Measurements from ENCODE around the gene TTLL11. TPM values are rescaled to one million over a fixed set of nuclear protein-coding genes. Genes with fewer than 3 reads are reported as not detected.

TTLL11 gene
- total RNA-seq, 1 experiment from 2014 or later, result 1.5 TPM

- H3K27ac Mint-ChIP-seq, result no peak overlapping the region
- H3T11ph ChIP-seq (ENCODE audit: low read length), result no peak overlapping the region
- H3K27me3 Mint-ChIP-seq (ENCODE audit: low read depth), result peaks cover 8% of the 10 kb centered on the region; the same call in 1 of the 2 replicates
- no peak overlapping the region for H3K27ac ChIP-seq (ENCODE audit: insufficient read length, low read depth, low read length)
- H3K27me3 ChIP-seq (ENCODE audit: insufficient read depth, low read length), result no peaks in the 10 kb centered on the region
- no peak overlapping the region for H2AFZ ChIP-seq (ENCODE audit: low read length)
- no peak overlapping the region for H3K18ac ChIP-seq (ENCODE audit: insufficient read length, low read depth, low read length)
- H4K5ac ChIP-seq (ENCODE audit: insufficient read length, low read depth, low read length), result no peak overlapping the region
- H3K14ac ChIP-seq (ENCODE audit: insufficient read depth, low read length), result no peak overlapping the region
- H3K9me3 Mint-ChIP-seq, result peaks cover 6 to 8% of the 10 kb centered on the region in 2 experiments
- no peak overlapping the region for H3K4ac ChIP-seq (ENCODE audit: low read depth, low read length)
- no peak overlapping the region for H3K9ac ChIP-seq (ENCODE audit: extremely low read depth, insufficient read length, low read length)
- DNase-seq, result no peak
- H2BK120ac ChIP-seq (ENCODE audit: low read depth, low read length, poor library complexity, severe bottlenecking), result no peak overlapping the region
- no peaks in the 10 kb centered on the region for H3K9me3 ChIP-seq (ENCODE audit: control insufficient read depth, low read depth, low read length)
- no peaks in the 10 kb centered on the region for H3K79me2 ChIP-seq (ENCODE audit: insufficient read depth, low read length)
- H2BK5ac ChIP-seq (ENCODE audit: insufficient read length, low read length), result no peak overlapping the region
- no peaks in the 10 kb centered on the region for H4K20me1 ChIP-seq (ENCODE audit: control insufficient read depth, insufficient read depth, insufficient read length)
- H2AK5ac ChIP-seq (ENCODE audit: insufficient read length, low read length), result no peak overlapping the region
- H3K4me2 ChIP-seq (ENCODE audit: insufficient read depth, insufficient read length, low read length), result no peak overlapping the region
- no peak overlapping the region for H3K23ac ChIP-seq (ENCODE audit: insufficient read length, low read depth, low read length)
- no peak overlapping the region for H4K8ac ChIP-seq (replicated peaks; ENCODE audit: insufficient read length, low read depth, low read length)
- H3K4me3 Mint-ChIP-seq, result no peak overlapping the region
- TF ChIP-seq CTCF (conservative IDR thresholded peaks at IDR 0.05), result no peak
- H3K56ac ChIP-seq (ENCODE audit: insufficient read length, low read depth, low read length), result no peak overlapping the region
- peaks cover 0 to 8% (median 1%) of the 10 kb centered on the region in 3 experiments; a peak in 3 of 7 replicates for H3K36me3 Mint-ChIP-seq (ENCODE audit: insufficient read depth in 1 of 3, low read depth in 3 of 3)
- no peak overlapping the region for H2BK15ac ChIP-seq (ENCODE audit: low read depth, low read length)
- WGBS (ENCODE audit: extremely low coverage, insufficient read length, low lambda C conversion rate), result no CpG with 5 or more reads among the region's 1 CpG
- H4K91ac ChIP-seq (ENCODE audit: insufficient read length, low read depth, low read length), result no peak overlapping the region
- no peaks in the 10 kb centered on the region for H3K23me2 ChIP-seq (ENCODE audit: insufficient read length, low read depth, low read length, poor library complexity, severe bottlenecking)
- H3K4me1 ChIP-seq (ENCODE audit: insufficient read depth, low read length), result no peaks in the 10 kb centered on the region
- peaks cover 0 to 8% of the 10 kb centered on the region in 2 experiments; a peak in 2 of 4 replicates for H3K4me1 Mint-ChIP-seq
- no peak overlapping the region for H2BK12ac ChIP-seq (ENCODE audit: insufficient read length, low read depth, low read length)
- H3K79me1 ChIP-seq (ENCODE audit: insufficient read depth, low read depth, low read length, poor library complexity, severe bottlenecking), result no peaks in the 10 kb centered on the region
- no peak overlapping the region for H2BK20ac ChIP-seq (ENCODE audit: low read depth, low read length, poor library complexity, severe bottlenecking)
Measured at GRCh38 chr9:121979736-121980135, 113.4 kb downstream of the TTLL11 start.

Measured in H9 (cell line).